Natural killer cell (primary cell): ENCODE results near the gene CCDC57. TPM values are rescaled to one million over a fixed set of nuclear protein-coding genes. Genes with fewer than 3 reads are reported as not detected.
A peak's percentile ranks its signal among the peaks of the same experiment; 100 is the strongest.
"Not testable (repeated sequence)": the region's sequence is repeated elsewhere in the genome, so short reads cannot be mapped to it uniquely, and the experiment has no call there.

Experiments
- ATAC-seq, 3 donors: fragments of 150-1000 bp in 2 of 3; fragments of 200-7000 bp in 1 of 3; cut with Tn5 transposase; 1 replicate in 1 of 3; 2 replicates in 2 of 3; pipeline ENCODE4 v1.10.0; 2021; ENCODE audit warnings: mild to moderate bottlenecking in 2 of 3, moderate library complexity in 2 of 3
- DNase-seq, 2 donors: peaks; one replicate each; pipeline versions ENCODE4 v3.0.0 to v3.0.0-alpha.2; 2013 to 2021; ENCODE audit warnings: mixed read lengths in 1 of 2
- H3K27ac ChIP-seq: one replicate; pipeline ENCODE4 v1.5.1; 2013; ENCODE audit warnings: mild to moderate bottlenecking, low read length
- H3K27me3 ChIP-seq: one replicate; pipeline ENCODE4 v1.6.1; 2013; ENCODE audit warnings: low read length; ENCODE audit not compliant: control insufficient read depth, insufficient read depth
- H3K36me3 ChIP-seq: one replicate; pipeline ENCODE4 v1.6.1; 2013; ENCODE audit warnings: low read length; ENCODE audit not compliant: control insufficient read depth, insufficient read depth
- H3K4me1 ChIP-seq: one replicate; pipeline ENCODE4 v1.6.1; 2013; ENCODE audit warnings: low read length; ENCODE audit not compliant: control insufficient read depth, insufficient read depth
- H3K4me3 ChIP-seq: one replicate; pipeline ENCODE4 v1.5.1; 2013; ENCODE audit warnings: low read length
- H3K9me3 ChIP-seq: one replicate; pipeline ENCODE4 v1.6.1; 2013; ENCODE audit warnings: low read length; ENCODE audit not compliant: control insufficient read depth, insufficient read depth
- H3K27ac Mint-ChIP-seq, 2 donors: one replicate each; pipeline ENCODE4 v1.8.0; 2022; ENCODE audit warnings: mild to moderate bottlenecking in 2 of 2, mixed read lengths in 2 of 2, moderate library complexity in 1 of 2
- H3K27me3 Mint-ChIP-seq, 2 donors: one replicate each; pipeline ENCODE4 v1.8.0; 2022; ENCODE audit warnings: low read depth in 2 of 2, mixed read lengths in 2 of 2
- H3K36me3 Mint-ChIP-seq: one replicate; pipeline ENCODE4 v1.8.0; 2022; ENCODE audit warnings: mixed read lengths
- H3K4me1 Mint-ChIP-seq, 2 donors: one replicate each; pipeline ENCODE4 v1.8.0; 2022; ENCODE audit warnings: mixed read lengths in 2 of 2
- H3K4me3 Mint-ChIP-seq: one replicate; pipeline ENCODE4 v1.8.0; 2022; ENCODE audit warnings: mild to moderate bottlenecking, moderate library complexity, mixed read lengths
- H3K9me3 Mint-ChIP-seq, 2 donors: one replicate each; pipeline ENCODE4 v1.8.0; 2022; ENCODE audit warnings: mixed read lengths in 2 of 2
- CTCF ChIP-seq: fragments of 200-600 bp; IDR thresholded peaks from one replicate; pipeline ENCODE4 v1.8.0; 2022; ENCODE audit warnings: antibody characterized with exemption
- WGBS: methylation state at CpG from one replicate; pipeline ENCODE4 v1.1.7; 2013; ENCODE audit warnings: missing lambda C conversion rate; ENCODE audit not compliant: insufficient coverage; 5-methylcytosine and 5-hydroxymethylcytosine counted together
- intact Hi-C: fragments of 100-400 bp; cut with micrococcal nuclease; formaldehyde crosslinking; loops from one replicate; pipeline ENCODE4 v1.14.2; 2022
- total RNA-seq, 4 donors: library from RNA; stranded (reverse); fragments of 120-200 nt in 1 of 4; gene quantifications; one replicate each; pipeline versions ENCODE4 v1.2.3 to v1.2.4, GENCODE V29; 2013 to 2022

The CCDC57 gene
- 10 to 100 TPM; 69.7 to 79.2 (median 75.1) TPM for total RNA-seq
- 23.5 TPM for total RNA-seq (2013)

- H3K4me1 Mint-ChIP-seq, result peaks cover 39 to 54% of the 10 kb centered on the region in 2 donors
- peak within 1 kb of the TSS; percentile 63 for H3K27ac ChIP-seq
- peak within 1 kb of the TSS; percentile 36 for H3K4me3 ChIP-seq
Measured at GRCh38 chr17:82212331-82213250, at the start of gene CCDC57. CCDC57 (minus strand) TSS chr17:82212842; CDS start chr17:82201944, 10,898 bp downstream.

GRCh38 chr17:82262344-82262743 is 49.7 kb upstream of the CCDC57 start:
- H3K27me3 Mint-ChIP-seq, result no peaks in the 10 kb centered on the region
- WGBS, result 79% methylated on average over 4 of the region's 4 CpGs
- peaks cover 80% of the 10 kb centered on the region for H3K36me3 ChIP-seq
- no peaks in the 10 kb centered on the region for H3K9me3 ChIP-seq
- no peak for DNase-seq
- H3K36me3 Mint-ChIP-seq, result peaks cover 17% of the 10 kb centered on the region
- peaks cover 50 to 61% of the 10 kb centered on the region in 2 donors for H3K4me1 Mint-ChIP-seq
- H3K9me3 Mint-ChIP-seq, result no peaks in the 10 kb centered on the region
- no peak overlapping the region for H3K4me3 Mint-ChIP-seq
- H3K4me3 ChIP-seq, result no peak overlapping the region
- peak overlapping the region; percentile 48 to 100 for H3K27ac Mint-ChIP-seq
- H3K4me1 ChIP-seq, result peaks cover 21% of the 10 kb centered on the region
- intact Hi-C loops, result no loop called here
- H3K27me3 ChIP-seq, result no peaks in the 10 kb centered on the region
- H3K27ac ChIP-seq, result no peak overlapping the region
- TF ChIP-seq CTCF, result no peak
- no peak for ATAC-seq

More at GRCh38 chr17:82212331-82213250, at the start of gene CCDC57:
- no peaks in the 10 kb centered on the region for H3K36me3 ChIP-seq
- H3K27ac Mint-ChIP-seq, result peak within 1 kb of the TSS; percentile 92 to 96
- H3K9me3 ChIP-seq, result no peaks in the 10 kb centered on the region
- H3K36me3 Mint-ChIP-seq, result no peaks in the 10 kb centered on the region
- no peaks in the 10 kb centered on the region for H3K27me3 ChIP-seq
- H3K4me3 Mint-ChIP-seq, result peak within 1 kb of the TSS; percentile 84
- DNase-seq, result peak; percentile 76 to 78
- intact Hi-C loops, result no loop called here
- H3K27me3 Mint-ChIP-seq, result no peaks in the 10 kb centered on the region
- H3K4me1 ChIP-seq, result peaks cover 69% of the 10 kb centered on the region
- TF ChIP-seq CTCF, result no peak
- no peaks in the 10 kb centered on the region for H3K9me3 Mint-ChIP-seq
- WGBS, result under 1% methylated on average over 116 of the region's 116 CpGs
- peak; percentile 39 to 64 (median 58) for ATAC-seq

GRCh38 chr17:82259972-82260961 is 47.6 kb upstream of the CCDC57 start:
- not testable (repeated sequence) for DNase-seq, H3K9me3 Mint-ChIP-seq, ATAC-seq, H3K4me3 ChIP-seq, H3K27me3 ChIP-seq, H3K9me3 ChIP-seq, H3K27me3 Mint-ChIP-seq, H3K27ac ChIP-seq, H3K4me3 Mint-ChIP-seq
- peaks cover 72% of the 10 kb centered on the region for H3K36me3 ChIP-seq
- Mint-ChIP-seq H3K27ac (peak overlapping the region; percentile 48 to 100), H3K4me1 (peaks cover 51 to 62% of the 10 kb centered on the region in 2 donors), H3K36me3 (peaks cover 29% of the 10 kb centered on the region)
- 98% methylated on average over 8 of the region's 8 CpGs for WGBS
- peaks cover 12% of the 10 kb centered on the region for H3K4me1 ChIP-seq
- intact Hi-C loops, result loop anchor here (10.0 kb wide), 1 partner anchor 55 kb away; no protein-coding TSS in a partner anchor
